IPS-NIHi11 (cell line): Measurements from ENCODE around the gene FBF1.
"Not testable (repeated sequence)": the region's sequence is repeated elsewhere in the genome, so short reads cannot be mapped to it uniquely, and the experiment has no call there.

Experiments
- DNase-seq: peaks from one replicate; pipeline ENCODE4 v3.0.0; 2012; ENCODE audit warnings: mixed read lengths, low spot score

FBF1 gene

GRCh38 chr17:75896415-75897159, 44.3 kb downstream of the FBF1 start, which contains the start of gene TRIM65:
Gene TRIM65, minus strand, starts transcription at chr17:75896951. Its CDS starts 14 bp downstream, at chr17:75896937.
- peak; percentile 94 for DNase-seq

GRCh38 chr17:75895370-75896155, 45.3 kb downstream of the FBF1 start:
- DNase-seq = peak; percentile 80

DNA sequence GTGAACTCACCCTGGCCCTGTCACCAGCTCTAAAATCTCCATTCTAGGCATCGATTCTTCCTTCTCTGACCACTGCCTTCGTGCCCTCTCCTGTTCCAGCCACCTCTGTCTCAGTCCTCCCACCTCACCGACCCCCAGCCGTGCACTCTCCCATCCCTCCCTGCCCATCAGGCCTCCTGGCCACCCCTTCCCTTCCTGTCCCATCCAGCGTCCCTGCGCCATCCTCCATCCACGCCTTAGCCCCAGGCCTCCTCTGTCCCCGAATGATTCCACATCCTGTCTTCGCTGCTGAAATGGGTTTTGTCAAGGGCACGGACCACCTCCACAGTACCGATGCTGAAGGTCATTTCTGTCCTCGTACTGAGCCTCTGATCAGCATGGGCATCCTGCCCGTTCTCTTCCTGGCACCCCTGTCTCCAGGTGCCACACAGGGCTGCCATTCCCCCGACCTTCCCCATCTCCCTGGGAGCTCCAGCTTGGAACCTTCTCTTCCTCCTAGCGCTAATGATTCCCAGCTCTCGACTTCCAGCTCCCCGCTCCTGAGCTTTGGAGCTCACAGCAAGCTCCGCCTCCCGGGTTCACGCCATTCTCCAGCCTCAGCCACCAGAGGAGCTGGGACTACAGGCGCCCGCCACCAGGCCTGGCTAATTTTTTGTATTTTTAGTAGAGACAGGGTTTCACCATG, 46.7 kb downstream of the FBF1 start:
- DNase-seq = no peak

DNA sequence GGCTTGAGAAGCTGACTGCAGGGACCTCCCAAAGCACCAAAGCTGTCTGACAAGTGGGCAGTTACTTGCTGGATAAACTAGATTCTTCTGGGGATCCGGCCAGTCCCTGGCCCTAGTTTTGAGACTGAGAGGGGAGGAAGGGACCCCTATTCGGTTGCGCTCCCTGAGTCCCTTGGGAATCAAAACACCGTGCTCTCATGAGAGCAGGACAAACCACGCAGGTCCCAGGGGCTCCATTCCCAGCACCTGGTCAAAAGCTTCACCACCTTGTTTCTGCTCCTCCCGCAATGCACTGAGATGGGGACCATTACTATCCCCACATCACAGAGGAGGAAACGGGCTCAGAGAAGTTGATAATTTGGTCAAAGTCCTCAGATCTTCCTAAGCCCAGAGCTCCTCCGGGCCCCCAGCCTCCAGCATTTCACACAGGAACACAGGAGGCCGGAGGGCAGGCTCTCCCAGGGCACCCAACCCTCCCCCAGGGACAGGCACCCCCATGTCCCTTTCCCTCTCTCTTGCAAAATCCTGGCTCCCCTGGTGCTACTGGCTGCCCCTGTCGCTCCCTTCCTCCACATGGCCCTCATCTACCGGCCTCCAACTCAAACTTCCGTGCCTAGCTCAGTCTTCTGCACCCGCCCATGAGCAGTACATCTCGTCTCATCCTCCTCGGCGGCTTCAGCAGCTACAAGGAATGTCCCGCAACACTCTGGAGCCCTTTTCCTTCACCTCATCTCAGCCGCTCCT, 47.4 kb downstream of the FBF1 start:
- no peak for DNase-seq

- DNase-seq = no peak
These were observed 48.2 kb downstream of the FBF1 start for GRCh38 chr17:75892556-75893224.

DNA sequence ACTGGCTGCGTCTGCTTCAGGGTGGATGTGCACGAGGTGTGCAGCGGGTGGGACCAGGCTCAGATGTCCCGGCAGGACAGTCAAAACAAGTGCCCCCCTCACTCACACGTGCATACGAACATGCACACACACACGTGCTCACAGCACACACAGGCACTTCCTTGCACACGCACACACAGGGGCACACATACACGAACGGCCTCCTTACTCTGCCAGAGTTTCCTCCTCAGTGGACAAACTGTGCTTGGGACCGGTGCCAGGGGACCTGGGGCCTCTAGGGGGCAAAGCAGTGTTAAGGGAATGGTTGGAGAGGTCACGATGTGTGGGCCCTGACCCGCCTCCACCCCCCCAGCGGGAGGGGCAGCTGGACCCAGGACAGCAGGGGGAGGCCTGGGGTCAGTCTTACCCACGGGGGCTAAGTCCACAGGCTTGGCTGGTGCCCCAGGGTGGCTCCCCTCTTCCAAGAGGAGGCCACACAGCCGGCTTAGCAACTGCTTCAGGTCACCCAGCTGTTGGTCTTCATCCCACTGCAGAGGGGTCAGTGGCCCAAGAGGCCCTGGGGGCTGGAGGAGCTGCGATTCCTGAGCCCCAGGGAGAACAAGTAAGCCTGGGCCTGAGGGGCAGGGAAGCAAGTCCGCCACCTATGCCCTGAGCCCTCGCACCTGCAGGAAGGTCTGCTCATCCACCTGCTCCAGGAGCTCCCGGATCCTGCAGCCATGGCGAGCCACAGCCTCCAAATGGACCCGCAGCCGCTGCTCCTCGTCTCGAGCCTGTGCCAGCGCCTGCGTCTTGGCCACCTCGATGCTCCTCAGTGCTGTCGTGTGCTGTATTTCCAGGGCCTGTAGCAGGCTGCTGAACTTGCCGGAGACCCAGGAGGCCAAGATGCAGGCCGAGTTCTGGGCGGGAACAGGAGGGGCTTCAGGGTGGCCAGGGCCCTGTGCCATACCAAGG, 49.0 kb downstream of the FBF1 start:
- DNase-seq = no peak

- no peak for DNase-seq
These were observed 49.7 kb downstream of the FBF1 start for GRCh38 chr17:75891022-75891604.

GRCh38 chr17:75889454-75889853, 51.4 kb downstream of the FBF1 start:
- DNase-seq = no peak

GRCh38 chr17:75888484-75888883, 52.4 kb downstream of the FBF1 start:
- no peak for DNase-seq

DNA sequence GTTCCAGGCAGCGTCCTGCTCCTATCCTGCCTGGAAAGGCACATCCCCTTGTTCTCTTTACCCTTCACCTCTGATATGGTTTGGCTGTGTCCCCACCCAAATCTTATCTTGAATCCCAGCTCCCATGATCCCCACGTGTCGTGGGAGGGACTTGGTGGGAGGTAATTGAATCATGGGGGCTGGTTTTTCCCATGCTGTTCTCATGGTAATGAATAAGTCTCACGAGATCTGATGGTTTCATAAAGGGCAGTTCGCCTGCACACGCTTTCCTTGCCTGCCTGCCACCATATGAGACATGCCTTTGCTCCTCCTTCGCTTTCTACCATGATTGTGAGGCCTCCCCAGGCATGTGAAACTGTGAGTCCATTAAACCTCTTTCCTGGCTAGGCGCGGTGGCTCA, 55.0 kb downstream of the FBF1 start:
- DNase-seq = not testable (repeated sequence)

- no peak for DNase-seq
These were observed 55.4 kb downstream of the FBF1 start for GRCh38 chr17:75885431-75885830.

DNA sequence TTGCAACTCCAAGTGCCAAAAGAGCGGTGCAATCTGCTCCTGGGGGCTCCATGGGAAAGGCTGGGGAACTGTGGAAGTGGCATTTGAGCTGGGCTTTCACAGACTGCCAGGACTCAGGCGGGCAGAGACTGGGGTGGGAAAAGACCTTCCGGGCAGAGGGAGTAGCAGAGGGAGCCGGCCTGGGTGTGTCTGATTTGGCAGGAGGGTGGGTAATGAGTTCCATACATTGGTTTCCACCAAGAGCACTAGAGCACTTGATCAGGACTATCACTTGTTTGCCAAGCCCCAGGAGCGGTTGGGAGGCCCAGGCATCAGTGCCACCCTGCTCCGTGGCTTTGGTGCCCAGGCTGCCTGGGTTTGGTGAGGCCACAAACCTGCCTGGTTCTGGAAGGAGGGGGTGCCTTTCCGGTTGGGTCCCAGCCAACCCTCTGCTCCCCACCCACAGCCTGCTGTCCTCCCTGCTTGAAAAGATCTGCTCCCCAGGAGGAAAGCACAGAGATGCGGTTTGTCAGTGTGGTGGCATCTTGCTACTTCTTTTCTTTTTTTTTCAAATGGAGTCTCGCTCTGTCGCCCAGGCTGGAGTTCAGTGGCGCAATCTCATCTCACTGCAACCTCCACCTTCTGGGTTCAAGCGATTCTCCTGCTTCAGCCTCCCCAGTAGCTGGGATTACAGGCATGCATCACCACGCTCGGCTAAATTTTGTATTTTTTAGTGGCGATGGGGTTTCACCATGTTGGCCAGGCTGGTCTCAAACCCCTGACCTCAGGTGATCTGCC, 59.0 kb downstream of the FBF1 start:
- no peak for DNase-seq

GRCh38 chr17:75880266-75880665, 60.6 kb downstream of the FBF1 start:
- DNase-seq = no peak

DNA sequence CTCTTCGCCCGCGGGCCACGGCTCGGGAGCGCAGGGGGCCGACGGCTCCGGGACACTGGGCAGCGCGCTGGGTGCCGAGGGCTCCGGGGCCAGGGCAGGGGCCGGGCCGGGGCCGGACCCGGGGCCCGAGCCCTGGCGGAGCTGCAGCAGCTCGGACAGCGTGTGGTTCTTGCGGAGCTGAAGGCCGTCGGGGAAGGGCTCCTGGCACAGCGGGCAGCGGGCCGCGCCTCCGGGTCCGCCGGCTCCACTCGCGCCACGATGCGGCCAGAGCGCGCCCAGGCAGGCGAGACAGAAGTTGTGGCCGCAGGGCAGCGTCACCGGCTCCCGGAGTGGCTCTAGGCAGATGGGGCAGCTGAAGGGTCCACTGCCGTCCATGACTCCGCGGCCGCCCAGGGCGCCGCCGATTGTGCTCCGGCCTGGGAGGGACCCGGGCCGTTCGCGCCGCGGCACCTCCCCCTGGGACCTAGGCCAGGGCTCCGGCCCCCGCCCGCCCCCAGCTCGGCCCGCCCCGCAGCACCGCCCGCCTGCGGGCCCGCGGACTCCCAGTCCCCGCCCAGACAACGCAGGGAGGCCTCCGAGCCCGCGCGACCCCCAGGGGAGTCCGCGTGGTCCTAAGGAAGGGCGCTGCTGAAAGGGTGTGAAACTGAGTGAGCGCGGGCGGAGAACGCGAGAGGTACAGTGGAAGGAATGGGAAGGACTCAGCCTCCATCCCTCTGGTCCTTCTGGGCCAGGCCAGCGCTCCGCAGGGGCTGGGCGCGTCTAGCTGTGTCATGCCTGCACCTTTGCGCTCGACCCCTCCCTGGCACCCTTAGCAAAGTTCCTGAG, 62.5 kb downstream of the FBF1 start, which contains the start of gene TRIM47:
TRIM47 (minus strand) TSS at position 408 of the 825 bp plus-strand sequence; CDS start at position 375, 33 bp downstream.
- peak; percentile 64 for DNase-seq

DNA sequence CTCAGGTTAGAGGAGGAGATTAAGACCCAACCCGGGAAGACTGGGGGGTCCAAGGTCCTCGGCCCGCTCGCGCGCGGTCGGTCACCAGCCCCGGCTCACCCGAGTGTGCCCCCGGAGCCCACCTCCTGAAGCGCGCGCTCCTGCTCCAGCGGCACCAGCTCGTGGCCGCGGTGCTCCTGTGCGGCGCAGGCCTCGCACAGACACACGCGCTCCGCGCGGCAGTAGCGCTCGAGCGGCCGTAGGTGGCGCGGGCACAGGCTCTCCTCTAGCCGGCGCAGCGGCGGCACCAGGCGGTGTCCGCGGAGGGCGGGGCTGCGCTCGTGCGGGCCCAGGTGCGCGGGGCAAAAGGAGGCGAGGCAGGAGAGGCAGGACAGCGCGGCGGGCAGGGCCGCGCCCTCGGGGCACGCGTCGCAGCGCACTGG, 63.1 kb downstream of the FBF1 start:
- peak; percentile 85 for DNase-seq

DNA sequence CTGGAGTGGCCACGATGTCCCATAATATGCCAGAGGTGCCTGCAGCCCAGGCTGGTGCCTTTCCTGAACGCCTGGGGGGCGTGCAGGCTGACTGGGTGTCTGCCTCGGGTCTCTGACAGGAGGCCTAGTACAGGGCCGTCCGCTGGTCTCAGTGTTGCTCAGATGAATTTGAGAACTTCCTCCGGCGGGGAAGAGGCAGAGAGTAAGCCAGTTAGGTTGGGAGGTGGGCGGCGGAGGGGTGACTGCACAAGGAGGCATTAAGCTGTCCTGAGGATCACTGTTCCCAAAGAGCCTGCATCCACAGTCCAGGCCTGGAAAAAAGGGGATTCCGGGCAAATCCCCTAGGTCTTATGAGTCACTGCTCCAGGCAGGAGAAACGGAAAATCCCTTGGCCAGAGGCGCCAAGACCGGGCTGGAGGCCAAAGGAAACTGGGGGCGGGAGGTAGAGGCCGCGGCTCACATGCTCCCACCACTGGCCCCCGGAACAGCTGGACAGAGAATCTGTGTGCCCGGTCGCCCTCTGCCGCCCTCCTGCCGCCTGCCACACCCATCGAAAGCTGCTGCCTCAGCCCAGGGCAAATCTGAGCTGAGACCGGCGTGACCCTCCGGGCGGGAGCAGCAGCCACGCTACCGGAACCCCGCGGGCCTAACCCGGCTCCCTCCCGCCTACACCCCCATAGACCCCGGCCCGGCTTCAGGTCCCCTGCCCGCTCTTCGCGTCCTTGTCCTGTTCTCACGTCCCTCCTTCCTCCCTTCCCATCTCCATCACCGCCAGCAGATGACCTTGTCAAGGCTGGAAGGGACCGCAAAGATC, 63.7 kb downstream of the FBF1 start:
- peak; percentile 47 for DNase-seq
